Muscle of leg (tissue), 16 donors: Measurements from ENCODE around the gene FOXB2. TPM values are rescaled to one million over a fixed set of nuclear protein-coding genes. Genes with fewer than 3 reads are reported as not detected.
"Not testable (repeated sequence)": the region's sequence is repeated elsewhere in the genome, so short reads cannot be mapped to it uniquely, and the experiment has no call there.

Experiments used
- DNase-seq: peaks from one replicate; pipeline ENCODE4 v3.0.0; 2013
- H3K27ac ChIP-seq: one replicate; pipeline ENCODE4 v1.5.1; 2013; ENCODE audit warnings: mild to moderate bottlenecking, low read length, control low read depth
- H3K27me3 ChIP-seq: one replicate; pipeline ENCODE4 v1.6.1; 2013; ENCODE audit warnings: low read length; ENCODE audit not compliant: control insufficient read depth, insufficient read depth
- H3K36me3 ChIP-seq: one replicate; pipeline ENCODE4 v1.6.1; 2013; ENCODE audit warnings: low read length; ENCODE audit not compliant: control insufficient read depth, insufficient read depth
- H3K4me1 ChIP-seq: one replicate; pipeline ENCODE4 v1.6.1; 2013; ENCODE audit warnings: low read length; ENCODE audit not compliant: control insufficient read depth, insufficient read depth
- H3K4me3 ChIP-seq: one replicate; pipeline ENCODE4 v1.5.1; 2013; ENCODE audit warnings: low read length, control low read depth
- H3K9me3 ChIP-seq: replicated peaks from 2 replicates; pipeline ENCODE4 v1.6.1; 2013; ENCODE audit warnings: low read depth, low read length; ENCODE audit not compliant: control insufficient read depth
- WGBS: methylation state at CpG from one replicate; pipeline ENCODE4 v1.1.5; 2013; ENCODE audit warnings: missing lambda C conversion rate; ENCODE audit not compliant: insufficient coverage; 5-methylcytosine and 5-hydroxymethylcytosine counted together
- long read RNA-seq, 11 donors: transcript quantifications; one replicate each; lab custom pipeline, GENCODE V29; 2026
- polyA plus RNA-seq, 8 donors: library from polyadenylated mRNA; unstranded; fragments of 120-200 nt; gene quantifications; one replicate each; pipeline versions ENCODE4 v1.2.1 to v1.2.3, GENCODE V29; 2013; ENCODE audit warnings: inconsistent platforms in 1 of 8, low replicate concordance in 1 of 8; ENCODE audit not compliant: insufficient read length in 8 of 8, insufficient read depth in 1 of 8
- total RNA-seq: library from RNA; stranded (reverse); fragments of 120-200 nt; gene quantifications from one replicate; pipeline ENCODE4 v1.2.4, GENCODE V29; 2013

FOXB2 gene
- total RNA-seq (not detected), polyA plus RNA-seq (not detected)
- long read RNA-seq, donor 1 = 0 reads
- long read RNA-seq, donor 2 = 0 reads
- long read RNA-seq, donor 3 = 0 reads
- long read RNA-seq, donor 4 = 0 reads
- long read RNA-seq, donor 5 = 0 reads
- long read RNA-seq, donor 6 = 0 reads
- long read RNA-seq, donor 7 = 0 reads
- long read RNA-seq, donor 8 = 0 reads
- long read RNA-seq, donor 9 = 0 reads
- long read RNA-seq, donor 10 = 0 reads
- long read RNA-seq, donor 11 = 0 reads

DNA sequence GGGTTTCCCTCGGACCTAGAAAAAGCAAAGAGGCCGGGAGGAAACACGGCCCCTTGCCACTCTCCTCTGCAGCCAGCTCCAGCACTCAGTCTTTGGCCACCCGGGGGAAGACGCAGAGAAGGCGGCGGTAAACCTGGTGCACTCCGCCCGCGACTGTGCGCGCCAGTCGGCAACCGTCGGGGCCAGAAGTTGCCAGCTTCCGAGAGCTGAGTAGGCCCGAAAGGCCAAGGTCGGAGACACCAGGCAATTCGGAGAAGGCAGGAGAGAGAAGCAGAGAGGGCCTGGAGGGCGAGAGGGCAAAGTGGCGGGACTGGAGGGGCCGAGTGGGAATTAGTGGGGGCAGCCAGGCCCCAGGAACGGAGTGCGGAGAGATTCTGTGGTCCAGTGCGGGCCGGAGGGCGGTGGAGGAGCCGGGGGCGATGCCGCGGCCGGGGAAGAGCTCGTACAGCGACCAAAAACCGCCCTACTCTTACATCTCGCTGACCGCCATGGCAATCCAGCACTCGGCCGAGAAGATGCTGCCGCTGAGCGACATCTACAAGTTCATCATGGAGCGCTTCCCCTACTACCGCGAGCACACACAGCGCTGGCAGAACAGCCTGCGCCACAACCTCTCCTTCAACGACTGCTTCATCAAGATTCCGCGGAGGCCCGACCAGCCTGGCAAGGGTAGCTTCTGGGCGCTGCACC lies at the start of gene FOXB2:
Gene FOXB2 (plus strand): TSS at position 420 of the 690 bp plus-strand sequence. CDS start 0 bp downstream, at position 420.
- H3K4me3 ChIP-seq = peak within 1 kb of the TSS; percentile 10
- H3K27ac ChIP-seq = no peak within 1 kb of the TSS
- DNase-seq = no peak
- H3K4me1 ChIP-seq = peaks cover 50% of the 10 kb centered on the region
- 2% methylated on average over 48 of the region's 51 CpGs for WGBS
- peaks cover 97% of the 10 kb centered on the region for H3K27me3 ChIP-seq
- no peaks in the 10 kb centered on the region for H3K9me3 ChIP-seq
- H3K36me3 ChIP-seq = no peaks in the 10 kb centered on the region

DNA sequence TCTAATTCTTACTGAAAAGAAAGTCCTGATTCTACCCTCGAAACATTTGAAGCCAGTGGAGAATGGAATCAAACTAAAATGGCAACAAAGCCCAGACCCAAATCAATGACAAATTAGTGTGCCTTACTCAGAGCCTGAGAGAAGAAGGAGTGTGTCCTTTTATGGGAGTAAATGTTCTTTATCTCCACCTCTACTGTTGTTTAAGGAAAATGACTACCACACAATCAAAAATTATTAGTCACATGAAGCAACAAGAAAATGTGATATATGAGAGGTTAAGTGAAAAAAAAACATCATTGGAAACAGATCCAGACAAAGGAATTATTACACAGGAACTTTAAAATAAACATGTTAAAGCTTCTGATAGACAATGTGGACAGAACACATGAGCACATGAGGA lies 49.7 kb upstream of the FOXB2 start:
- H3K27me3 ChIP-seq = no peaks in the 10 kb centered on the region

DNA sequence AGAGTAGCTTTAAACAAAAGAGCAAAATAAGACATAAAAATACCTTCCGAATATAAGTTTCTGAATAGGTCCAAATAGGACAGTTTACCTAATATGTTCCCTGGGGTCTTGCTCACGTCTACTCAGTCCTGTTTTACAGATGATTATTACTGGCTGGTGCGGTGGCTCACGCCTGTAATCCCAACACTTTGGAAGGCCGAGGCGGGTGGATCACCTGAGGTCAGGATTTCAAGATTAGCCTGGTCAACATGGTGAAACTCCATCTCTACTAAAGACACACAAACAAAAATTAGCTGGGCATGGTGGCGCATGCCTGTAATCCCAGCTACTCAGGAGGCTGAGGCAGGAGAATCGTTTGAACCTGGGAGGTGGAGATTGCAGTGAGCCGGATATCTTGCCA lies 40.6 kb upstream of the FOXB2 start:
- H3K4me3 ChIP-seq, DNase-seq, H3K4me1 ChIP-seq, H3K36me3 ChIP-seq, H3K27me3 ChIP-seq, H3K27ac ChIP-seq, H3K9me3 ChIP-seq: not testable (repeated sequence)
- 100% methylated on average over 1 of the region's 9 CpGs for whole genome bisulfite sequencing

More for the DNA sequence above, 49.7 kb upstream of the FOXB2 start:
- Histone ChIP-seq H3K4me3 (no peak overlapping the region), H3K27ac (no peak overlapping the region), H3K4me1 (no peaks in the 10 kb centered on the region), H3K9me3 (no peaks in the 10 kb centered on the region), H3K36me3 (no peaks in the 10 kb centered on the region)
- no CpG with 5 or more reads among the region's 1 CpG for WGBS
- no peak for DNase-seq

DNA sequence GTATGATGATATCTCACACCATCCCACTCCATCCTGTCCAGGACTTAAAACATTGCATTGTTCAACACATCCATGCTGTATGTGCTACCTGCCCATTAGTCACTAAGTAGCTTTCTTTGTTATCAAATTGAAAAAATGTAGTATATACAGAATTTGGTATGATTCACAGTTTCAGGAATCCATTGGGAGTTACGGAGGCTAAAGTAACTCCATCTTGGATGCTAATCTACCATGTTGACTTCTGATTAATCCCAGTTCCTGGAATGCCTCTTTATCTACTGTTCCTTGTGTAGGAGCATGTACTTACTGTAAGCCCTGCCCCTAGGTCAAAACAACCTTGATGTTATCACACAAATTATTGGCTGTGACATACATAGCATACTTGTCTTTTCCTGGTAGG lies 38.9 kb upstream of the FOXB2 start:
- H3K27ac ChIP-seq = no peak overlapping the region
- H3K4me1 ChIP-seq = no peaks in the 10 kb centered on the region

DNA sequence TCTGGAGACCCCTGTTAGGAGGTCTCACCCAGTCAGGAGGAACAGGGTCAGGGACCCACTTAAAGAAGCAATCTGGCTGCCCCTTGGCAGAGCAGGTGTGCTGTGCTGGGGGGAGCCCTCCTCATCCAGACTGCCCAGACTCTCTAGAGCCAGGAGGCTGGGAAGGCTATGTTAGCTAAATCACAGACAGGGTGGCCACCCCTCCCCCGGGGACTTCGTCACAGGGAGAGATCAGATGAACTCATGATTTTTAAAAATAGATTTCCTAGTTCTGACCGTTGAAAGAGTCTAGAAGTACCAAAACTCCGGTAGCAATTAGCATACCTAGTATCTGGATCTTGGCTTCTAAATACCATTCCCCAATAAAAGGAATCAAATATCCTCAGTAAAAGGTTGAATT lies 35.0 kb upstream of the FOXB2 start:
- DNase-seq = no peak
- Histone ChIP-seq H3K27me3 (peaks cover 4% of the 10 kb centered on the region), H3K27ac (no peak overlapping the region), H3K4me1 (no peaks in the 10 kb centered on the region), H3K4me3 (no peak overlapping the region), H3K36me3 (no peaks in the 10 kb centered on the region), H3K9me3 (no peaks in the 10 kb centered on the region)
- WGBS = no CpG with 5 or more reads among the region's 4 CpGs

More for the DNA sequence above, 38.9 kb upstream of the FOXB2 start:
- Histone ChIP-seq H3K9me3 (no peaks in the 10 kb centered on the region), H3K36me3 (no peaks in the 10 kb centered on the region), H3K27me3 (peaks cover under 1% of the 10 kb centered on the region), H3K4me3 (no peak overlapping the region)
- no CpG with 5 or more reads among the region's 1 CpG for WGBS
- DNase-seq = no peak

DNA sequence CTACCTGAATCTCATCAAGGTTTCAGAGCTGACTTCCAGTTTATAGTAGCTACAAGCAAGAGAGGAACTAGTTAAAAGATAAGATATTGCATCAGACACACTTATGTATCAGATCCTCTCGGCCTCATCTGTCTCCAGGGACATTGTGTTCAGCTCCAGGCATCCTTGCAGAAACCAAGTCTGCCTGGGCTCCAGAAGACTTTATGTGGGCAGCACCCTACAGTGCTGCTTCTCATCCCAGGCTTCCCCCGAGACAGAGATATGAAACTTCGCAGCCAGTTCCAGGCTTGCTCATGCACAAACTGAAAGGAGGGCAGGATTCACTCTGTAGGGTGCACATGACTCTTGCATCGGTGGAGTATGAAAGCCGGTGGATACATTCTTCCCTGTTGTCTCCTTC lies 33.9 kb upstream of the FOXB2 start:
- no peak for DNase-seq
- Histone ChIP-seq H3K36me3 (no peaks in the 10 kb centered on the region), H3K27ac (no peak overlapping the region), H3K4me1 (no peaks in the 10 kb centered on the region), H3K4me3 (no peak overlapping the region), H3K9me3 (no peaks in the 10 kb centered on the region), H3K27me3 (peaks cover 4% of the 10 kb centered on the region)
- WGBS = 64% methylated on average over 4 of the region's 5 CpGs

DNA sequence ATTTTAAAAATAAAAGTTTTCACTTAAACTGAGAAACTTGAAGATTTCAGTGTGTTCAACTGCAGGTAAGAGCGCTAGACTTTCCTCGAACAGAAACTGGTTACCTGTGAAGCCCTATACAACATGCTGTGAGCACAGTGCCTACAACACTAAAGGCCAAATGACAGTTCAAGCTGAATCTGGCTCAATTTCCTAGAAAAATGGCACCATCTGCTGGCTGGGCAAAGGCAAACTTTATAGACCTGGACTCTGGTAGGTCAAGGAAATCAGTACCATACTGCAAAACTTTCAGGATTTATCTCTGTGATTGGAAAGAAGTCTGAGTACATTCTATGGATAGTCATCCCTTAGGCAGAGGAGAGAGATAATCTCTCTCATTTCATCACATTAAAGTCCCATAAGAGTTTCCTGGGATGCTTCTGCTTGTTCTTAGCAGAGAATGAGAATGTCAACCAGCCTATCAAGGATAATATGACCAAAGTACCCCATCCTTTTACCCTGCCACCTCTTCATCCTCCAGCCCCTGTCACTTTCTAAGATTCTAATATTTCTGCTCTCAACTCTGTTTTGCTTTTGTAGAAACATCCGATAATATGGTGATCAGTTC lies 31.8 kb upstream of the FOXB2 start:
- H3K27me3 ChIP-seq = peaks cover 4% of the 10 kb centered on the region
- 51% methylated on average over 2 of the region's 3 CpGs for WGBS
- no peak for DNase-seq

DNA sequence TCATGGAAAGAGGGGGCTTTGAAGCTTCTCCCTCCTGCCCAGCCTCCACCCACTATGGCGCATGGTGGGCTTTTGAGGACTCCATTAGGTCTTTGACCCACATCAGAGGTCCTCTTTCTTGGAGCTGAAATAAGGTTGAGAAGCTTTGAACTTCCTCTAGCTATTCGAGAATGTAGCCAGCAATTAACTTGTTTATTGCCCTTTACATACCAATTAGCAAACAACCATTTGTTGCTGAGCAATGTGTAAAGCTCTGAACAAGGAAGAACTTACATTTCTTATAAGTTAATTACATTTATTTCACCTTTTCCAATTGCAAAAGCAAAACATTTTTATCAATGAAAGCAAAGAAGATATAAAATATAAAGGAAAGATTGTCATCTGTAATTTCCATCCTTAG lies 30.5 kb upstream of the FOXB2 start:
- no peaks in the 10 kb centered on the region for H3K4me1 ChIP-seq
- WGBS = no CpG with 5 or more reads among the region's 2 CpGs
- H3K27me3 ChIP-seq = peaks cover 4% of the 10 kb centered on the region
- no peak for DNase-seq
- H3K27ac ChIP-seq = no peak overlapping the region
- no peaks in the 10 kb centered on the region for H3K9me3 ChIP-seq
- no peak overlapping the region for H3K4me3 ChIP-seq
- no peaks in the 10 kb centered on the region for H3K36me3 ChIP-seq

More for the DNA sequence above, 31.8 kb upstream of the FOXB2 start:
- H3K27ac ChIP-seq = no peak overlapping the region
- no peaks in the 10 kb centered on the region for H3K4me1 ChIP-seq
- no peaks in the 10 kb centered on the region for H3K36me3 ChIP-seq
- H3K4me3 ChIP-seq = no peak overlapping the region
- no peaks in the 10 kb centered on the region for H3K9me3 ChIP-seq

DNA sequence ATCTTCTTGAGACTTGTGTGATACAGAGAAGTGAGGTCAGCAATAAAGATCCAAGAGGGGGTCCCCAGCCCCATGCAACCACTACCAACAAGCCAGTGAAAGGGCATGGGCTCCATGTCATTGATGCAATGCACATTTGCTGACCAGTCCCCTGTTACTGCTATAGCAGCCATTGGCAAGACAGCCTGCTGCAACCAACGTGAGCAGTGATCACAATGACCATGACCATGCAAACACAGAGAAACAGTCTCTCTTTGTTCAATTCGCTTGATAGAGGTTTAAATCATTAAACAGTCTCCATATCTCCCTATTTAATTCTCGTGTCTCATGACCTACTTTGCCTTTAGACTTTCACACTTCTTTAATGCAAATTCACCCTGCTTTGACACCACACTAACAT lies 30.0 kb upstream of the FOXB2 start:
- H3K36me3 ChIP-seq = no peaks in the 10 kb centered on the region
- H3K9me3 ChIP-seq = no peaks in the 10 kb centered on the region
- WGBS = 69% methylated on average over 2 of the region's 3 CpGs
- DNase-seq = no peak
- no peaks in the 10 kb centered on the region for H3K4me1 ChIP-seq
- no peak overlapping the region for H3K27ac ChIP-seq
- H3K4me3 ChIP-seq = no peak overlapping the region
- H3K27me3 ChIP-seq = peaks cover 4% of the 10 kb centered on the region

DNA sequence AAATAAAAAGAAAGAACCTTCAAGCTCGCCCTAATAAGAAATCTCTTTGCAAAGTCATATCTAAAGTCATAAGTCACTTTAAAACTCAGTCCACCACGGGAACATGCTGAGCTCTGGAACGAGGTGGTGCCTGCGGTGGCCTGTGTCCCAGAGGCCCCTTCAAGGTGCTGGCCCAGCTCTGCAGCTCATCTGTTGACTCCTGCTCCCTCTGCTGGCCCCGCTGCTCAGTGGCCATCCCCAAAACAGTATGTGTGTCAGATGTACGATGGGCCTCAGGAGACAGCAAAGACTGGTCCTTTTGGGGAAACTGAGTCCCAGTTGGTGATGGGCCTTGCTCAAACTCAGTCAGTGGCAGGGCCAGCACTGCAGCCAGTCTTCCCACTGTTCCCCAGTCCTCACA lies 22.8 kb upstream of the FOXB2 start:
- 11% methylated on average over 4 of the region's 6 CpGs for WGBS
- Histone ChIP-seq H3K9me3 (no peaks in the 10 kb centered on the region), H3K4me1 (no peaks in the 10 kb centered on the region), H3K36me3 (no peaks in the 10 kb centered on the region), H3K27me3 (no peaks in the 10 kb centered on the region), H3K27ac (no peak overlapping the region), H3K4me3 (no peak overlapping the region)
- no peak for DNase-seq
